ENCODE results near the gene ZNF697. TPM values are rescaled to one million over a fixed set of nuclear protein-coding genes. Genes with fewer than 3 reads are reported as not detected.

The ZNF697 gene
- total and polyA plus RNA-seq, 9 of the 15 experiments (the other 6 are each of a cell fraction or from before 2014, with no cell fraction given), result 2.1 to 13.6 (median 8.3) TPM

GRCh38 chr1:119675349-119676345, 27.6 kb upstream of the ZNF697 start:
- Histone ChIP-seq H3K9me1 (ENCODE audit: control insufficient read depth, insufficient read depth, low read length) (no peaks in the 10 kb centered on the region), H3K4me3 (peak overlapping the region; percentile 28), H3K27ac (ENCODE audit: extremely low read depth, low read depth, low read length) (no peak overlapping the region), H3K36me3 (ENCODE audit: control insufficient read depth, insufficient read depth, low read length) (no peaks in the 10 kb centered on the region), H2AFZ (ENCODE audit: low read depth, low read length) (peak overlapping the region; percentile 91), H3K9ac (ENCODE audit: insufficient read depth in 1 of 2, low read depth in 2 of 2, low read length in 2 of 2) (peak overlapping the region; percentile 1 to 46; a peak in 3 of 4 replicates), H4K20me1 (replicated peaks; ENCODE audit: control insufficient read depth, insufficient read depth, low read length) (no peaks in the 10 kb centered on the region), H3K27me3 (ENCODE audit: control insufficient read depth in 2 of 2, insufficient read depth in 2 of 2, low read length in 2 of 2) (no peaks in the 10 kb centered on the region), H3K9me3 (replicated peaks; ENCODE audit: control insufficient read depth, insufficient read depth, low read depth, low read length) (no peaks in the 10 kb centered on the region), H3K4me1 (replicated peaks in 1 of 2; ENCODE audit: control insufficient read depth in 2 of 2, insufficient read depth in 2 of 2, low read length in 2 of 2) (peaks cover 0 to 18% of the 10 kb centered on the region in 2 experiments; a peak in 3 of 5 replicates), H3K4me2 (ENCODE audit: insufficient read depth, low read length) (peak overlapping the region; percentile 78), H3K79me2 (ENCODE audit: control insufficient read depth, insufficient read depth, low read length) (no peaks in the 10 kb centered on the region)
- peak; percentile 92 for ATAC-seq
- in situ Hi-C loops (cut with MboI), result no loop called here
- intact Hi-C loops (cut with micrococcal nuclease), result loop anchor here (1.0 to 10.0 kb wide), 5 partner anchors 37 to 303 kb away; partner anchors contain the start of gene PHGDH
- peak; percentile 85 to 91 (median 86) for DNase-seq (ENCODE audit: extremely low read depth in 1 of 4, low spot score in 3 of 4)
- no TSS peak for BruUV-seq (replicated peaks)
- 6% methylated on average over 15 of the region's 16 CpGs for WGBS (ENCODE audit: insufficient coverage, low coverage, missing lambda C conversion rate)
- peak; percentile 96 for FAIRE-seq
- ChIA-PET POLR2A (interaction anchor here (1.0 to 2.2 kb wide), 5 partner anchors 12 to 54 kb away, joined by 3 to 8 read pairs (median 4); no protein-coding TSS in a partner anchor), CTCF (ENCODE audit: low intra/inter-chr PET ratio) (interaction anchor here (0.7 to 3.4 kb wide), 3 partner anchors 9 to 63 kb away, joined by 3 to 56 read pairs (median 4); no protein-coding TSS in a partner anchor)
- no peak for TF ChIP-seq PYGO2 (tag; IDR thresholded peaks at IDR 0.05)
- no peak for TF ChIP-seq ZNF830 (CRISPR knock-in tag; IDR thresholded peaks at IDR 0.05)
- TF ChIP-seq FIP1L1 (IDR thresholded peaks at IDR 0.05; ENCODE audit: low read depth, low read length, poor library complexity, severe bottlenecking), result no peak
- TF ChIP-seq MBD2 (IDR thresholded peaks at IDR 0.05; ENCODE audit: borderline replicate concordance, low read depth), result no peak
- no peak for TF ChIP-seq SPI1 (IDR thresholded peaks at IDR 0.05; ENCODE audit: borderline replicate concordance, low read depth, low read length)
- TF ChIP-seq, protein P1, sequence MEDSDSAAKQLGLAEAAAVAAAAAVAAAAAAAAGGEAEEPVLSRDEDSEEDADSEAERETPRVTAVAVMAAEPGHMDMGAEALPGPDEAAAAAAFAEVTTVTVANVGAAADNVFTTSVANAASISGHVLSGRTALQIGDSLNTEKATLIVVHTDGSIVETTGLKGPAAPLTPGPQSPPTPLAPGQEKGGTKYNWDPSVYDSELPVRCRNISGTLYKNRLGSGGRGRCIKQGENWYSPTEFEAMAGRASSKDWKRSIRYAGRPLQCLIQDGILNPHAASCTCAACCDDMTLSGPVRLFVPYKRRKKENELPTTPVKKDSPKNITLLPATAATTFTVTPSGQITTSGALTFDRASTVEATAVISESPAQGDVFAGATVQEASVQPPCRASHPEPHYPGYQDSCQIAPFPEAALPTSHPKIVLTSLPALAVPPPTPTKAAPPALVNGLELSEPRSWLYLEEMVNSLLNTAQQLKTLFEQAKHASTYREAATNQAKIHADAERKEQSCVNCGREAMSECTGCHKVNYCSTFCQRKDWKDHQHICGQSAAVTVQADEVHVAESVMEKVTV (CRISPR knock-in tag; IDR thresholded peaks at IDR 0.05), result peak; percentile 66; the same call in 1 of the 2 replicates
- TF ChIP-seq ZNF436 (CRISPR knock-in tag; IDR thresholded peaks at IDR 0.05), result no peak
- TF ChIP-seq, protein P2, sequence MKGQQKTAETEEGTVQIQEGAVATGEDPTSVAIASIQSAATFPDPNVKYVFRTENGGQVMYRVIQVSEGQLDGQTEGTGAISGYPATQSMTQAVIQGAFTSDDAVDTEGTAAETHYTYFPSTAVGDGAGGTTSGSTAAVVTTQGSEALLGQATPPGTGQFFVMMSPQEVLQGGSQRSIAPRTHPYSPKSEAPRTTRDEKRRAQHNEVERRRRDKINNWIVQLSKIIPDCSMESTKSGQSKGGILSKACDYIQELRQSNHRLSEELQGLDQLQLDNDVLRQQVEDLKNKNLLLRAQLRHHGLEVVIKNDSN (CRISPR knock-in tag; IDR thresholded peaks at IDR 0.05), result no peak
- no peak for TF ChIP-seq DACH1 (IDR thresholded peaks at IDR 0.05; ENCODE audit: partially characterized antibody)
- TF ChIP-seq TEAD1 (CRISPR knock-in tag; IDR thresholded peaks at IDR 0.05), result no peak
- TF ChIP-seq DPF2 (IDR thresholded peaks at IDR 0.05), result 0 out of 2 replicates have a peak, but pooled peaks have one; percentile 19
- TF ChIP-seq RAD21 (CRISPR knock-in tag; conservative IDR thresholded peaks at IDR 0.05 in 1 of 2, IDR thresholded peaks at IDR 0.05 in 1 of 2), result peak; percentile 75 to 88
- TF ChIP-seq PTTG1 (tag; IDR thresholded peaks at IDR 0.05; ENCODE audit: low read depth), result no peak
- TF ChIP-seq, protein P3, sequence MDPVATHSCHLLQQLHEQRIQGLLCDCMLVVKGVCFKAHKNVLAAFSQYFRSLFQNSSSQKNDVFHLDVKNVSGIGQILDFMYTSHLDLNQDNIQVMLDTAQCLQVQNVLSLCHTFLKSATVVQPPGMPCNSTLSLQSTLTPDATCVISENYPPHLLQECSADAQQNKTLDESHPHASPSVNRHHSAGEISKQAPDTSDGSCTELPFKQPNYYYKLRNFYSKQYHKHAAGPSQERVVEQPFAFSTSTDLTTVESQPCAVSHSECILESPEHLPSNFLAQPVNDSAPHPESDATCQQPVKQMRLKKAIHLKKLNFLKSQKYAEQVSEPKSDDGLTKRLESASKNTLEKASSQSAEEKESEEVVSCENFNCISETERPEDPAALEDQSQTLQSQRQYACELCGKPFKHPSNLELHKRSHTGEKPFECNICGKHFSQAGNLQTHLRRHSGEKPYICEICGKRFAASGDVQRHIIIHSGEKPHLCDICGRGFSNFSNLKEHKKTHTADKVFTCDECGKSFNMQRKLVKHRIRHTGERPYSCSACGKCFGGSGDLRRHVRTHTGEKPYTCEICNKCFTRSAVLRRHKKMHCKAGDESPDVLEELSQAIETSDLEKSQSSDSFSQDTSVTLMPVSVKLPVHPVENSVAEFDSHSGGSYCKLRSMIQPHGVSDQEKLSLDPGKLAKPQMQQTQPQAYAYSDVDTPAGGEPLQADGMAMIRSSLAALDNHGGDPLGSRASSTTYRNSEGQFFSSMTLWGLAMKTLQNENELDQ (CRISPR knock-in tag; IDR thresholded peaks at IDR 0.05; ENCODE audit: borderline replicate concordance), result no peak
- peak; percentile 30 for TF ChIP-seq NFYB (IDR thresholded peaks at IDR 0.05; ENCODE audit: extremely low read depth, insufficient read length)
